GM04503 (cell line): ENCODE measurements around the gene SARNP.
"Not testable (repeated sequence)": the region's sequence is repeated elsewhere in the genome, so short reads cannot be mapped to it uniquely, and the experiment has no call there.

ENCODE experiments used
- DNase-seq: peaks from one replicate; pipeline ENCODE4 v3.0.0-alpha.2; 2012; ENCODE audit warnings: low read depth

Gene SARNP

GRCh38 chr12:55795950-55796349 is 21.6 kb downstream of the SARNP start:
- no peak for DNase-seq

DNA sequence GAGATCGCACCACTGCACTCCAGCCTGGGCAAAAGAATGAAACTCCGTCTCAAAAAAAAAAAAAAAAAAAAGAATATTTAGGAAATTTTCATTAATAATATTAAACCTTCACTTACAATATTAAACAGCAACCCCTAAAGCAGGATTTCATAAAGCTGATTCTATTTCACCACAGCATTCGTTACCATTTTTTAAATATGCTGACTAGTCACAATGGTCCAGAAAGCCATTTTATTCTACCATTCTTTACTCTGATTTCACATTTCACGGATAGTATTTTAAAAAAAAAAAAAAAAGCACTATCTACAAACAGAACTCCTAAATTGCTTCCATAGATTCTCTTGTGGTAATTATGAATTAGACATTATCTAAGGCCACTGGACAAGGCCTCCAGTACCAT is 27.6 kb downstream of the SARNP start:
- DNase-seq: no peak

DNA sequence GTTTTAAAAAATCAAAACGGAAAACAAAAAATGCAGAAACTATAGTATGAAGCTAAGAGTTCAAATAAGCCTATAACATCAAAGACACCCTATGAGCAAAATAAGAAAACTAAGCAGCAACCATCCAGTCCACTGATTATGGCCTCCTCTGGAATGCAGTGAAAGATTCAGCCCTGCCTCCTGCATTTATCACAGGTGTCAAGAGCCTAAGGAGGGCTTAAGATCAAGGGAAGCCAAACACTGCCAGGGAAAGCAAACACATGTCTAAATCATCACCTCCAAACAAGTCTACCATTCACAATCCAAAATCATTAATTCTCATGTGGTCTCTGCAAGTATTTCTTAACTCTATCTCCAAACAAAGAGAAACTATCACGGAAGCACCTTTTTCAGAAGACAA is 28.4 kb downstream of the SARNP start:
- no peak for DNase-seq

GRCh38 chr12:55788546-55788945 is 29.0 kb downstream of the SARNP start:
- no peak for DNase-seq

DNA sequence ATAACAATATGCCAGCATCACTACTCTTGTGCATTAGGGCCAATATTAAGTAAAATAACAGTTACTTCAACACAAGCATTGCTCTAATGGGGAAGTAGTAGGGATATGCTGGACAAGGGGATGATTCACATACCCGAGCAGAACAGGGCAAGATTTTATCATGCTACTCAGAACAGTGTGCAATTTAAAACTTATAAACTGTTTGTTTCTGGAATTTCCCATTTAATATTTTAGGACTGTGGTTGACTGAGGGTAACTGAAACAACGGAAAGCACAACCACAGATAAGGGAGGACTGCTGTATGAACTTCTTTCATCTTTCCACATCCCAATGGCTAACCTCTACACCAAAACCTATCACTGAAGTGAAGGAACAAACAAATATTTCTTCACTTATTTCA is 36.8 kb downstream of the SARNP start:
- DNase-seq: no peak

GRCh38 chr12:55777856-55778255 is 39.7 kb downstream of the SARNP start:
- DNase-seq: no peak

DNA sequence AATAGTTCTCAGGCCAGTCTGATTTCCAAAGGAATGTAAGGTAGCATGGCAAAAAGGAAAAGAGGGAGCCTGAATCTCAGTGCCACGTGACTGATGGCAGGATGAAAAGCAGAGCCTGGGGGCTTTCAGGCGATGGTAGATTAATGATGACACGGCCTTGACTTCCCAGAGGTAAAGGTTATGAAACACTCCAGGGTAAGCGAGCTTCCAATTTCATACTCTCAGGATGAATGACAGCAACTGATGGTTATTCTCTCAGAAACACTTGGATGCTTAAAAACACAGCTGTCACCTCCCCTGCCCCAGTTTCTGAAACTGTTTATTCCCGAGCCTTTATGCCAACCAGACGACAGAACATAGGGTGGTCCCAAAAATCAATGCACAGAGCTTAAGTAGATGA is 45.8 kb downstream of the SARNP start:
- no peak for DNase-seq

GRCh38 chr12:55767156-55767555 is 50.4 kb downstream of the SARNP start:
- no peak for DNase-seq

DNA sequence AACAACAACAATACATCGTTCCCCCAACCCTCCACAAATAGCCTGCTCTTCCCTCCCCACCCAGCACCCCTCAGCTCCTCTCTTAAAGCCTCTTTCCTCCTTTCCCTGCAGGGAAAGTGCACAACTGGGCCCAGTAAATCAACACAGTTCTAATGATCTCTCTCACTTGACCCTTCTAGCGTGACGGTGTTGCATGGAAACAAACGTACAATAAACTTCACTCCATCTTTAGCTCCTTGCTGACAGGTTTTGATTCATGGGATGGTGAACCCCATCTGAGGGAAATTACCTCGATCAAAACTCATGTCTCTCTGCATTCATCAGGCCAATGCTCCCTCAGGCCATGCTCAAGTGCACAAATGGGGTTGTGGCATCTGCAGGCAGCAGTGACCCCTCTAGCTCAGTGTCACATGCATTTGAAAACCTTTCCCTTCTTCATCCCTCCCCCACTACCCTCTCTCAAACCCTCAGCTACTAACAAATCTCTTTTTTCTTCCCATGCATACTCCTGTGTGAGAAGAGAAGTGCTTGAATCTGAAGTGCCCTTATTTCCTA is 51.7 kb downstream of the SARNP start:
- DNase-seq: no peak

DNA sequence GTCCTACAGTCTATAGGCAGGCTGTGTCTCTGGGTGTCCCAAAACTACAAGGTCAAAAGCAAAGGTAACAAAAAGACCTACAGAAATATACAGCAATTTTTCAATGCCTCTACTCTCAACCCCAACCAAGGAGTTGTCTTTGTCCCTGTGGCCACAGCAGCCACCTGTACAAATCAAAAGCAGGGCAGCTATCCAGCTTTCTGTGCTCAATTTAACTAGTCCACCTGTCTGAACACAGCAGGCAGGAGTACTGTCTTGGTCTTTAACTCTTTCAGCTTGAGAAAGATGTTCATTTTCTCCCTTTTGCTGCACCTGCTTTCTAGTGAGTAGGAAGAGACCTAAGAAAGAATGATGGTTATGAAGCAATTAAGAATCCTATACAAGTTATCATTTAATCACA is 54.9 kb downstream of the SARNP start:
- no peak for DNase-seq

DNA sequence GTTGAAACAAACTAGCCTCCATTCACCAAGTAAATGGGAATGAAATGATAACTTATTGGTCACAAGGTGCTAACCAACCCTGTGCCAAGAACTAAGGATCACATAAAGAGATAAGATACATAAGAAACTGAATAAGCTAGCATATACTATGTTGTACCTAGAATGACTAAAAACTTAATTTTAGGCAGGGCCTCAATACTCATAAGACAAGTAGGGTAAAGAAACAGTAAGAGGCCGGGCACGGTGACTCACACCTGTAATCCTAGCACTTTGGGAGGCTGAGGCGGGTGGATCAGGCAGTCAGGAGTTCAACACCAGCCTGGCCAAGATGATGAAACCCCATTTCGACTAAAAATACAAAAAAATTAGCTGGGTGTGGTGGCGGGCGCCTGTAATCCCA is 56.9 kb downstream of the SARNP start:
- DNase-seq: no peak

DNA sequence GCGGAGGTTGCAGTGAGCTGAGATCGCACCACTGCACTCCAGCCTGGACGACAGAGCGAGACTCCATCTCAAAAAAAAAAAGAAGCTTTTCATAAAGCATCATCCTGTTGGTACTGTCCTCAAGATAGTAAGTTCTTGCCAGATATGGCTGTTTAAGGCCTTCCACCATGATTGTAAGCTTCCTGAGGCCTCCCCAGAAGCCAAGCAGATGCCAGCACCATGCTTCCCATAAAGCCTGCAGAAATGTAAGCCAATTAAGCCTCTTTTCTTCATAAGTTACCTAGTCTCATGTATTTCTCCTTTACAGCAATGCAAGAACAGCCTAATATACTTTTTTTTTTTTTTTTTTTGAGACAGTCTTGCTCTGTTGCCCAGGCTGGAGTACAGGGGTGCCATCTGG is 58.9 kb downstream of the SARNP start:
- DNase-seq: not testable (repeated sequence)

DNA sequence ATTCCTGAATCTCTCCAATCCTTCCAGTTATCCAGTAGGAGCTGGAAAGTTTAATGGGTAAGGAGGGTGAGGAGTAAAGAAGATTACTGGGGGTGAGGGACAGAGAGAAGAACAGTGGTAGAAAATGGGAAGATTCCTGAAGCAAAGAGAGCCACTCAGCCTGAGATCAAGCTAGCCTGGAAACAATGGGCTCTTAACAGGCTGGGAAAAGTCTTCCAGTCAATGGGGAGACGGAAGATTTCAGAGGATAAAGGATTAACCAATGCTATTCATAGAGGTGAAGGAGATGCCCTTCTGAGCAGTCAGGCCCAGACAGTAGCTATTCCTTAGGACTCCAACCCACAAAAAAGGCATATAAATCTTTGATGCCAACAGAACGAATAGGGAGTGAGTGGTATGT is 59.8 kb downstream of the SARNP start:
- DNase-seq: no peak

GRCh38 chr12:55755246-55755645 is 62.3 kb downstream of the SARNP start:
- DNase-seq: no peak

DNA sequence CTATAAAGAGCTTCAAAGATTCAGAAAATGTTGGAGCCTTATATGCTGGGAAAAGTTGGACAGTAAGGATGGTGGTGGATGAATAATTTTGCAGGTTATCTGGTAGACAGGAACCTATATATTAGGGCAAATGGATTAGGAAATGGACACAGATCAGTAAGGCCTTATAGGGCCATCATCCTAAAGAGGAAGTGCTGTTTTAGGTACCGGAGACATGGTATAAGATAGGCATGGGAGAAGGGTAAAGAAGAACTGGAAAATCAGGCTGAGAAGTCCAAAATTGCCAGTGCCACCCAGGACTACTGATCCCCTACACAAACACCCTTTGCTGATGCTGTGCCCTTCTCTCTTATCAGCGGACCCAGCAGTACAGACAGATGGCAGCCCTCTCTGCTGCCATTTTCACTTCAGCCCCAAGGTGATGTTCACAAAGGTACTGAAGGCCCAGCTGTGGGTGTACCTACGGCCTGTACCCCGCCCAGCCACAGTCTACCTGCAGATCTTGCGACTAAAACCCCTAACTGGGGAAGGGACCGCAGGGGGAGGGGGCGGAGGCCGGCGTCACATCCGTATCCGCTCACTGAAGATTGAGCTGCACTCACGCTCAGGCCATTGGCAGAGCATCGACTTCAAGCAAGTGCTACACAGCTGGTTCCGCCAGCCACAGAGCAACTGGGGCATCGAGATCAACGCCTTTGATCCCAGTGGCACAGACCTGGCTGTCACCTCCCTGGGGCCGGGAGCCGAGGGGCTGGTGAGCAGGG is 69.1 kb downstream of the SARNP start:
- no peak for DNase-seq

DNA sequence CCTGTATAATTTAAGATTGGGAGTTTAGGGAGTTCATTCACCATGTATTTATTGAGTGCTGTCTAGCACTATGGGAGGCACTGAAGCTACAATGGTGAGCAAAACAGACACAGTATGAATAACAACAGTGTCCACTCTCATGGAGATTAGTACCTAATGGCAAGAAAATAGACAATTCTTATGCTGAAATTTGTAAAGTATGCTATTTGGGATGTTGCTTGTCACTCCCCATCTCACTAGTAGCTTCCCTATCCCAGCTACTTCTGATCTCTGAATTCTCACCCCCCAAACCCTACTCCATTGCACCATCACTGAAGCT is 70.7 kb downstream of the SARNP start:
- no peak for DNase-seq

- DNase-seq: no peak
Observed at GRCh38 chr12:55746174-55746912, 71.2 kb downstream of the SARNP start.

DNA sequence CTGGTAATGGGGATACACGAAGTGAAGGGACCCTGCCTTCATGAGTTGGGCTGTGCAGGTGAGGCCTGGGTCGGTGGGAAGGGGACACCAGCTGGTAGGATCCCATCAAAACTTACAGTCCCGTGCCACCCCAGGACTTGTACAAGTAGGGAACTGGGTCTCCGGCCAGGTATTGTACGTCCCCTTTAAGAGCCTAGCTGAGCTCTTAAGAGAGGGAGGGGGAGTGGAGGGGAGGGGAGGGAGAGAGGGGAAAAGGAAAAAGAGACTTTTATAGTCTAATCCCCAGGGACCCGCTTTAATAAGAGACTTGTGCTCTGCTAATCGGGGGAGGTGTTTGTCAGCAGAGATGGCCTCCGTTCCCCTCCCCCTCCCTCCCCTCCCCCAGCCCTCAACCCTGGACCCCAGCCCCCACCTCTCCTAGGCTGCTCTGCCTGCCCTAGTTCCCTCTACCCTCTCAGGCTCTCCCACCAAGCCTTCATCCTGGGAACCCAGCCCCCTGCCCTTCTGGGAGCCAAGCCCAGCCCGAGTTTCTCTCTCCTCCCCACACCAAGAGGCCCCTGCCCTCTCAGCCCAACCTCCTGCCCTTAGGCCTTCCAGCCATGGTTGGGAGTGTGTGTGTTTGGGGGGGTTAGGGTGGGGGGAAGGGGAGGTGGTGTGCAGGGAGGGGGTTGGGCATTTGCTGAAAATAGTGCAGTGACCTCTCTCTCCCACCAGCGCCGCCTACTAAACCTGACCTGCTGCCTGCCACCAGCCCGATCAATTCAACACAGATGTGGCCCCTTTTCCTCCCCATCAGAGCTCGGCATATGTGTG is 72.0 kb downstream of the SARNP start:
- no peak for DNase-seq

DNA sequence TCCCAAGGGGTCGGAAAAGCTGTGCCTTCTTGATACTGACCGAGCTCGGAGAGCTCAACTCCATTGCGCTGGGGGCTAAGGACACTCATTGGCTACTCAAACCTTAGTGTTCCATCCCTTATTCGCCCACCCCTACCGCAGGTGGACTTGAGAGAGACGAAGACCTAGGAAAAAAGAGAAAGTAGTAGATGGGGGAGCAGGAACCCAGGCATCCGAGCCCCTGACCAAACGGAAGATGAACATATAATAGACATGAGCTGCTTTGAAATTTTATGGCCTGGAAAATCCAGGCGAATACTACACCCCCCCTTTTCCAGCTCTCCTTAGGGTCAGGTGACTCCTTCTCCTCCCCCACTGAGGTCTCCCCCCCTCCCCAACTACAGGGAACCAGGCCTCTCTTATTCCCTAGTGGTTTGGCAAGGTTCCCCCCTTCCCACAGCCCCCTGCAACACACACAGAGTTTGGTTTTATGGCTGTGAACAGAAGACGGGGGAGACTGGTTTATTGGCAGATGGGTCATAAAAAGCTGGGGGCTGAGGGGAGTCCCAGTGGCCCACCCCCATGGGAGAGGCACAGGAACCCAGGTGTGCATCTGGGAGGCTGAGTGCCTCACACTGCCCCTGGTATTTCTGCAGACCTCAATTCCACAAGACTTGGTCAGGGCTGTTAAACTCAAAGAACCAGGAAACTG is 73.0 kb downstream of the SARNP start:
- DNase-seq: no peak

DNA sequence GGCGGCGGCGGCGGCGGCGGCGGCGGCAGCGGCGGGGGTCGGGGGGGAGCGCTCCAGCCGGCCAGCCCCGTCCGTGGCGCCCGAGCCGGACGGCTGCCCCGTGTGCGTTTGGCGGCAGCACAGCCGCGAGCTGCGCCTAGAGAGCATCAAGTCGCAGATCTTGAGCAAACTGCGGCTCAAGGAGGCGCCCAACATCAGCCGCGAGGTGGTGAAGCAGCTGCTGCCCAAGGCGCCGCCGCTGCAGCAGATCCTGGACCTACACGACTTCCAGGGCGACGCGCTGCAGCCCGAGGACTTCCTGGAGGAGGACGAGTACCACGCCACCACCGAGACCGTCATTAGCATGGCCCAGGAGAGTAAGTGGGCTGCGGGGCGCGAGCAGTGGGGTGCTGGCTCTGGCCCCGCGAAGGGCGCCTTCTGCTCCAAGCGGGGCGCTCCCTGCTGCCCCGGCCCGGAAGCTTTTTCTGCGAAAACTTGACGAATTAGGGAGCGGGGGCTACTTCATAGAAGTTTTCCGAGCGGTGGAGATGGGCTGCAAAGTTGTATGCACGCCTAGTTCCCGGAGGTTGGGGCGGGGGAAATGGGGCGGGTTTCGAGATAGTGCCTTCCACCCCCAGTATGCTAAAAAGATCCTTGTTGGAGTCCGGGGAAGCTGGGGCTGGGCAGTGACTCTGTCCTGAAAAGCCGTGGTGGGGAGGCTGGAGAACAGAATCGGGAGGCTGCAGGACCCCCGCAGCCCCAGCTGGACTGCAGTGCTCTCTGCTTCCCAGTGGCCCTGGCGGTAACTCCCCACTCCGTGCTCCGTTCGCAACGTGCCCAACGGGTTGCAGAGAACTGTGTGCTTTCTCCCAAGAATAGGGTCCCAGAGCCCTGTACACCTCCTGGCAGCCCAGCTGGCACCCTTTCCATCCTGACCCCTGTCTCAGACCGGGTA is 73.9 kb downstream of the SARNP start:
- no peak for DNase-seq
